K562 (cell line): ENCODE results near the gene ASB13. TPM values are rescaled to one million over a fixed set of nuclear protein-coding genes. Genes with fewer than 3 reads are reported as not detected.

Experiments used
- ATAC-seq: fragments of 200-7000 bp; cut with Tn5 transposase; 3 replicates; pipeline ENCODE4 v1.9.1; 2020; ENCODE audit warnings: moderate library complexity
- BruUV-seq: library from RNA; stranded (reverse); fragments of 400-500 nt; replicated peaks from 2 replicates; lab custom pipeline; 2021; lab: Mats Ljungman, UMichigan
- CTCF ChIA-PET: fragments of 300-600 bp; formaldehyde crosslinking; extraction: SDS; loops from one replicate; lab custom pipeline; 2021; ENCODE audit warnings: low intra/inter-chr PET ratio; lab: Yijun Ruan, JAX
- POLR2A ChIA-PET: fragments of 300-600, 350-650 bp; sonication (Branson Sonifier 250); formaldehyde crosslinking; extraction: SDS; loops from one replicate; lab custom pipeline; 2021; ENCODE audit warnings: antibody characterized with exemption, inconsistent platforms; lab: Yijun Ruan, JAX
- DNase-seq, 4 experiments: peaks; one replicate each; pipeline versions ENCODE4 v3.0.0 to v3.0.0-alpha.2; 2011 to 2018; ENCODE audit warnings: low spot score in 3 of 4, mixed read lengths in 3 of 4; ENCODE audit errors: extremely low read depth in 1 of 4
- FAIRE-seq: peaks from 2 replicates; lab custom pipeline; 2011; peaks lifted over from hg19 to GRCh38; lab: Jason Lieb, UNC
- H2AFZ ChIP-seq: 2 replicates; pipeline ENCODE4 v1.6.0; 2011; ENCODE audit warnings: low read depth, low read length, control low read depth, inconsistent platforms
- H3K27ac ChIP-seq: fragments of 200-600 bp; 3 replicates; pipeline ENCODE4 v1.8.0; 2011; ENCODE audit warnings: low read depth, mild to moderate bottlenecking, control low read depth, inconsistent platforms, low read length, moderate library complexity, mixed read lengths; ENCODE audit errors: extremely low read depth
- H3K27me3 ChIP-seq, 2 experiments: fragments of 300-600 bp in 1 of 2; 2 replicates in 1 of 2; 3 replicates in 1 of 2; pipeline versions ENCODE4 v1.6.0 to v1.8.0; 2011; ENCODE audit warnings: inconsistent platforms in 2 of 2, low read length in 2 of 2, mild to moderate bottlenecking in 1 of 2, mixed read lengths in 1 of 2, moderate library complexity in 1 of 2; ENCODE audit not compliant: control insufficient read depth in 2 of 2, insufficient read depth in 2 of 2
- H3K36me3 ChIP-seq: fragments of 300-600 bp; 3 replicates; pipeline ENCODE4 v1.8.0; 2011; ENCODE audit warnings: mild to moderate bottlenecking, low read length, inconsistent platforms; ENCODE audit not compliant: control insufficient read depth, insufficient read depth
- H3K4me1 ChIP-seq, 2 experiments: fragments of 200-600 bp in 1 of 2; replicated peaks in 1 of 2; 2 replicates in 1 of 2; 3 replicates in 1 of 2; pipeline versions ENCODE4 v1.5.1 to v1.8.0; 2011; ENCODE audit warnings: inconsistent platforms in 2 of 2, low read length in 2 of 2, mild to moderate bottlenecking in 1 of 2, mixed read lengths in 1 of 2, moderate library complexity in 1 of 2; ENCODE audit not compliant: control insufficient read depth in 2 of 2, insufficient read depth in 2 of 2
- H3K4me2 ChIP-seq: 2 replicates; pipeline ENCODE4 v1.6.1; 2011; ENCODE audit warnings: low read length, control low read depth, inconsistent platforms, mixed read lengths; ENCODE audit not compliant: insufficient read depth
- H3K4me3 ChIP-seq: fragments of 200-600 bp; sonication (generic), shearing (Covaris generic); 2 replicates; pipeline ENCODE4 v1.5.1; 2016; ENCODE audit warnings: control low read depth, inconsistent platforms
- H3K79me2 ChIP-seq: fragments of 200-600 bp; 3 replicates; pipeline ENCODE4 v1.8.0; 2011; ENCODE audit warnings: low read length, inconsistent platforms; ENCODE audit not compliant: control insufficient read depth, insufficient read depth
- H3K9ac ChIP-seq, 2 experiments: 2 replicates each; pipeline versions ENCODE4 v1.6.0 to v1.6.1; 2011; ENCODE audit warnings: low read depth in 2 of 2, low read length in 2 of 2, control low read depth in 1 of 2, inconsistent platforms in 1 of 2, mild to moderate bottlenecking in 1 of 2, mixed read lengths in 1 of 2; ENCODE audit not compliant: insufficient read depth in 1 of 2
- H3K9me1 ChIP-seq: one replicate; pipeline ENCODE4 v1.6.0; 2011; ENCODE audit warnings: inconsistent platforms, mild to moderate bottlenecking, low read length, moderate library complexity; ENCODE audit not compliant: control insufficient read depth, insufficient read depth
- H3K9me3 ChIP-seq: replicated peaks from 2 replicates; pipeline ENCODE4 v1.5.1; 2011; ENCODE audit warnings: low read depth, low read length, inconsistent platforms; ENCODE audit not compliant: control insufficient read depth, insufficient read depth
- H4K20me1 ChIP-seq: replicated peaks from 2 replicates; pipeline ENCODE4 v1.6.1; 2011; ENCODE audit warnings: low read length, inconsistent platforms, mixed read lengths; ENCODE audit not compliant: control insufficient read depth, insufficient read depth
- ARHGAP35 ChIP-seq: fragments of 450-650 bp; IDR thresholded peaks from 2 replicates; pipeline ENCODE4 v1.6.1; 2018; ENCODE audit not compliant: partially characterized antibody
- OTX1 ChIP-seq: fragments of 450-650 bp; formaldehyde crosslinking; IDR thresholded peaks from 2 replicates; pipeline ENCODE4 v1.4.0; 2022; ENCODE audit warnings: mild to moderate bottlenecking
- TAF1 ChIP-seq: IDR thresholded peaks from 2 replicates; pipeline ENCODE4 v1.6.1; 2011; ENCODE audit warnings: mild to moderate bottlenecking, low read length, moderate library complexity; ENCODE audit not compliant: insufficient read depth, control insufficient read depth, severe bottlenecking; ENCODE audit errors: extremely low read depth
- WGBS: fragments of 100-300 bp; shearing (Covaris generic); methylation state at CpG from one replicate; pipeline ENCODE4 v1.1.6; 2016; ENCODE audit warnings: low coverage, mixed read lengths; ENCODE audit not compliant: insufficient coverage; ENCODE audit errors: missing lambda C conversion rate; 5-methylcytosine and 5-hydroxymethylcytosine counted together
- in situ Hi-C: fragments of 300-500 bp; cut with MboI; formaldehyde crosslinking; loops from 4 replicates; pipeline ENCODE4 v1.15.0; 2018; ENCODE audit warnings: inconsistent platforms, mixed read lengths
- intact Hi-C: fragments of 100-400 bp; cut with micrococcal nuclease; formaldehyde crosslinking; loops from 2 replicates; pipeline ENCODE4 v1.14.2; 2022
- polyA plus RNA-seq, 8 experiments: library from polyadenylated mRNA; depleted of rRNA in 4 of 8; stranded (reverse) in 5 of 8; unstranded in 3 of 8; fragments of >200 nt; fragmentation: Nextera tagmentation in 2 of 8; fragmentation: Illumina TruSeq in 1 of 8; extraction: Ambion mirVana in 2 of 8; extraction: Trizol in 1 of 8; gene quantifications; 2 replicates each; pipeline versions ENCODE4 v1.2.1 to v1.2.3, GENCODE V29; 2011 to 2014; ENCODE audit warnings: inconsistent platforms in 1 of 8, missing spikeins in 1 of 8
- total RNA-seq, 7 experiments: library from RNA; depleted of rRNA in 6 of 7; stranded (reverse); fragments of >200 nt in 6 of 7; fragmentation: Illumina TruSeq in 2 of 7; extraction: Trizol in 2 of 7; gene quantifications; 2 replicates each; pipeline versions ENCODE4 v1.2.1 to v1.2.3, GENCODE V29; 2011 to 2021; ENCODE audit warnings: low replicate concordance in 1 of 7
- TF ChIP-seq, protein P1 (sequence below), 2 experiments: IDR thresholded peaks; 2 replicates each; pipeline ENCODE4 v1.6.1; 2011; ENCODE audit warnings: borderline replicate concordance in 1 of 2, control low read depth in 1 of 2, low read depth in 1 of 2, low read length in 1 of 2, mild to moderate bottlenecking in 1 of 2, mixed read lengths in 1 of 2, moderate library complexity in 1 of 2; ENCODE audit not compliant: insufficient read depth in 1 of 2, insufficient read length in 1 of 2, poor library complexity in 1 of 2, severe bottlenecking in 1 of 2; ENCODE audit errors: extremely low read depth in 1 of 2
- TF ChIP-seq, protein P2 (sequence below): fragments of 250-450 bp; sonication (Bioruptor Pico); IDR thresholded peaks from 2 replicates; pipeline ENCODE4 v1.4.0; 2020; ENCODE audit warnings: mild to moderate bottlenecking, moderate library complexity

ASB13 gene
- total and polyA plus RNA-seq, 9 of the 15 experiments (the other 6 are each of a cell fraction or from before 2014, with no cell fraction given), result 5.2 to 28.8 (median 16.9) TPM

GRCh38 chr10:5662708-5663579 is 3.5 kb downstream of the ASB13 start:
- intact Hi-C loops, result no loop called here
- peaks cover 2% of the 10 kb centered on the region for H3K9me1 ChIP-seq
- no peaks in the 10 kb centered on the region for H3K9me3 ChIP-seq
- no peak for FAIRE-seq
- no peak overlapping the region for H3K27ac ChIP-seq
- no TSS peak for BruUV-seq
- 73% methylated on average over 7 of the region's 9 CpGs for WGBS
- H3K9ac ChIP-seq, result 0 out of 4 replicates have a peak overlapping the region, but pooled peaks of 1 of the 2 experiments have one; percentile 14
- H3K4me1 ChIP-seq, result peaks cover 13 to 34% of the 10 kb centered on the region in 2 experiments; a peak in 4 of 5 replicates
- H3K36me3 ChIP-seq, result no peaks in the 10 kb centered on the region
- no peaks in the 10 kb centered on the region for H3K27me3 ChIP-seq
- in situ Hi-C loops, result no loop called here
- H2AFZ ChIP-seq, result no peak overlapping the region
- peaks cover 17% of the 10 kb centered on the region; the same call in 2 of the 3 replicates for H3K79me2 ChIP-seq
- ChIA-PET POLR2A (interaction anchor here (0.7 to 1.2 kb wide), 4 partner anchors 12 to 282 kb away, joined by 3 to 4 read pairs (median 4); no protein-coding TSS in a partner anchor), CTCF (no interaction called here)
- H3K4me3 ChIP-seq, result no peak overlapping the region
- H3K4me2 ChIP-seq, result no peak overlapping the region
- ATAC-seq, result no peak
- H4K20me1 ChIP-seq, result peaks cover 7% of the 10 kb centered on the region
- TF ChIP-seq, protein P1, sequence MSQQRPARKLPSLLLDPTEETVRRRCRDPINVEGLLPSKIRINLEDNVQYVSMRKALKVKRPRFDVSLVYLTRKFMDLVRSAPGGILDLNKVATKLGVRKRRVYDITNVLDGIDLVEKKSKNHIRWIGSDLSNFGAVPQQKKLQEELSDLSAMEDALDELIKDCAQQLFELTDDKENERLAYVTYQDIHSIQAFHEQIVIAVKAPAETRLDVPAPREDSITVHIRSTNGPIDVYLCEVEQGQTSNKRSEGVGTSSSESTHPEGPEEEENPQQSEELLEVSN (IDR thresholded peaks at IDR 0.05; ENCODE audit: borderline replicate concordance in 1 of 2, extremely low read depth in 1 of 2, insufficient read depth in 1 of 2, insufficient read length in 1 of 2, low read depth in 1 of 2, low read length in 1 of 2, poor library complexity in 1 of 2, severe bottlenecking in 1 of 2), result no peak
- TF ChIP-seq TAF1 (no peak), OTX1 (CRISPR knock-in tag) (no peak), ARHGAP35 (no peak)
- TF ChIP-seq, protein P2, sequence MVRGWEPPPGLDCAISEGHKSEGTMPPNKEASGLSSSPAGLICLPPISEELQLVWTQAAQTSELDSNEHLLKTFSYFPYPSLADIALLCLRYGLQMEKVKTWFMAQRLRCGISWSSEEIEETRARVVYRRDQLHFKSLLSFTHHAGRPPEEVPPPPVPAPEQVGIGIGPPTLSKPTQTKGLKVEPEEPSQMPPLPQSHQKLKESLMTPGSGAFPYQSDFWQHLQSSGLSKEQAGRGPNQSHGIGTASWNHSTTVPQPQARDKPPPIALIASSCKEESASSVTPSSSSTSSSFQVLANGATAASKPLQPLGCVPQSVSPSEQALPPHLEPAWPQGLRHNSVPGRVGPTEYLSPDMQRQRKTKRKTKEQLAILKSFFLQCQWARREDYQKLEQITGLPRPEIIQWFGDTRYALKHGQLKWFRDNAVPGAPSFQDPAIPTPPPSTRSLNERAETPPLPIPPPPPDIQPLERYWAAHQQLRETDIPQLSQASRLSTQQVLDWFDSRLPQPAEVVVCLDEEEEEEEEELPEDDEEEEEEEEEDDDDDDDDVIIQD (CRISPR knock-in tag), result no peak
- no peak for DNase-seq
